OCI-LY3 (cell line): ENCODE results near the gene NEDD4L.

ENCODE experiments used
- CTCF ChIP-seq: fragments of 200-600, 300-600 bp; sonication (generic); IDR thresholded peaks from 2 replicates; pipeline ENCODE4 v1.5.1; 2014; ENCODE audit warnings: antibody characterized with exemption, low read length, low read depth
- EZH2phosphoT487 ChIP-seq: fragments of 200-600 bp; shearing (Covaris generic); IDR thresholded peaks from 2 replicates; pipeline ENCODE4 v1.6.1; 2018; ENCODE audit warnings: antibody characterized with exemption, mixed run types, low read depth

- TF ChIP-seq CTCF (no peak), EZH2phosphoT487 (no peak)
Measured at GRCh38 chr18:58010265-58010664, 33.8 kb upstream of the NEDD4L start.
